RWPE1 (cell line): ENCODE results near the gene CISD2.

Experiments
- CTCF ChIA-PET: fragments of 350-600 bp; sonication (Branson Sonifier 250); formaldehyde crosslinking; extraction: SDS; loops from one replicate; lab custom pipeline; 2021; lab: Yijun Ruan, JAX
- POLR2A ChIA-PET: fragments of 400-600 bp; formaldehyde crosslinking; extraction: SDS; loops from one replicate; lab custom pipeline; 2020; ENCODE audit warnings: antibody characterized with exemption; ENCODE audit not compliant: low non-redundant PET; lab: Yijun Ruan, JAX
- DNase-seq: peaks from one replicate; pipeline ENCODE4 v3.0.0; 2012; ENCODE audit warnings: low spot score
- H3K27ac ChIP-seq: fragments of 450-650 bp; 2 replicates; pipeline ENCODE4 v1.5.1; 2017
- CTCF ChIP-seq: fragments of 450-650 bp; conservative IDR thresholded peaks from 2 replicates; pipeline ENCODE4 v1.5.1; 2017; ENCODE audit warnings: low read depth, mild to moderate bottlenecking

Gene CISD2

DNA sequence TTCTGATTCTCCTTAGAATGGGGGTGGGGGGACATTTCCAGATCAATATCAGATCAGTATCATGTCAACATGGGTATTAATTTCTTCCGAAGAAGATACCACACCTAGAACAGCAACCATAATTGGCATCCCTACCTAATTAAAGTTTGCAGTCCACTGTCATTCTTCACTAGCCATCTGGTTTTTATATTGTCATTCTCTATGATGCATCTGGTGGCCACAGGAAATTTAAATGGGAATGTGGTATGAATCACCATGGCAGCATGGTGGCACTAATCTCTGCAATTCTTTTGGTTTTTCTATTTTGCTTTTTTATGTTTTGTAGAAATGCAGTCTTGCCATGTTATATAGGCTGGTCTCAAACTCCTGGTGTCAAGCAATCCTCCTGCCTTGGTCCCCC is 24.9 kb upstream of the CISD2 start:
- DNase-seq: no peak
- ChIA-PET CTCF (no interaction called here), POLR2A (no interaction called here)
- no peak for TF ChIP-seq CTCF
- no peak overlapping the region for H3K27ac ChIP-seq

DNA sequence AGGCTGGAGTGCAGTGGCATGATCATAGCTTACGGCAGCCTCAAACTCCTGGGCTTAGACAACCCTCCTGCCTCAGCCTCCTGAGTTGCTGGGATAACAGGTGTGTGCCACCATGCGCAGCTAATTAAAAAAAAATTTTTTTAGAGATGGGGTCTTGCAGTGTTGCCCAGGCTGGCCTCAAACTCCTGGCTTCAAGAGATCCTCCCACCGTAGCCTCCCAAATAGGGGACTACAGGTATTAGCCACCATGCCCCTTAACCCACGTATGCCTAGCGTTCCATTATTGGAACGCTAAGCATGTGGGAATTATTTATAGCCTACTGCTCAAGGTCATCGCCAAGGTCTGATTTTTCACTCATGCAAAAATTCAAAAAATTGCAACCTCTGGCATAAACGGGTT is 21.1 kb upstream of the CISD2 start:
- DNase-seq: no peak
- CTCF ChIA-PET: no interaction called here
- POLR2A ChIA-PET: no interaction called here
- TF ChIP-seq CTCF: no peak
- no peak overlapping the region for H3K27ac ChIP-seq

DNA sequence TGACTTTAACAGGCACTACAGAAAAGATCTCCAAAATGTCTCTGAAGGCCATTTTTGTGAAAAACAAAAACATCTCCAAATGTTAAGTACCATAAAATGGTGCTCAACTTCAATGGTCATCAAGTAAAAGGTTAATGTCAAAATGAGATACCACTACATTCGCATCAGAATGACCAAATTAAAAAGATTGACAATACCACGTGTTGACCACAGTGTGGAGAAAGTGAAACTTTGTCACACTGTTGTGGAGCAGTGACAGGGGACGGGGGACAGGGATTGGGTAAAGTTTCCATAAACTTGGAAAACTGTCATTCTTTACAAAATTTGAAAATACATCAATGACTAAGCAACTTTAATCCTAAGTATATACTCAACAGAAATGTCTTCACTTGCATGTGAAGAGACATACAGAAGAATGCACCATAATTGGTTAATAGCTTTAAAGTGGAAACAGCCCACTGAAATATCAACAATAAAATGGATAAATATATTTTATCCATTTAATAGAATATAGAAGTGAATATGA is 19.1 kb upstream of the CISD2 start:
- no peak for DNase-seq
- POLR2A ChIA-PET: no interaction called here
- TF ChIP-seq CTCF: no peak
- H3K27ac ChIP-seq: no peak overlapping the region
- CTCF ChIA-PET: no interaction called here

GRCh38 chr4:102850370-102850769 is 18.4 kb upstream of the CISD2 start:
- CTCF ChIA-PET: no interaction called here
- POLR2A ChIA-PET: no interaction called here
- H3K27ac ChIP-seq: no peak overlapping the region
- no peak for DNase-seq
- no peak for TF ChIP-seq CTCF

- ChIA-PET CTCF (interaction anchor here (0.7 kb wide), 1 partner anchor 233 kb away, joined by 3 read pairs; no protein-coding TSS in a partner anchor), POLR2A (no interaction called here)
- DNase-seq: no peak
- TF ChIP-seq CTCF: no peak
- no peak overlapping the region for H3K27ac ChIP-seq
Observed at GRCh38 chr4:102858828-102859464, 9.8 kb upstream of the CISD2 start.

- ChIA-PET POLR2A (no interaction called here), CTCF (no interaction called here)
- no peak for TF ChIP-seq CTCF
- DNase-seq: no peak
- no peak overlapping the region for H3K27ac ChIP-seq
Observed at GRCh38 chr4:102860611-102861324, 8.0 kb upstream of the CISD2 start.
